Liver (tissue), 3 donors: ENCODE data around the gene DCAF8.

Experiments used
- RAD21 ChIP-seq, 2 donors: IDR thresholded peaks; 2 replicates each; pipeline ENCODE4 v1.6.1; 2016; ENCODE audit warnings: antibody characterized with exemption in 2 of 2, mild to moderate bottlenecking in 2 of 2
- SP1 ChIP-seq: IDR thresholded peaks from 2 replicates; pipeline ENCODE4 v1.6.1; 2018; ENCODE audit warnings: antibody characterized with exemption, mild to moderate bottlenecking
- TF ChIP-seq, protein P1 (sequence below): fragments of 150-350 bp; IDR thresholded peaks from 2 replicates; pipeline ENCODE4 v1.5.1; 2017; ENCODE audit warnings: improper control_type of control experiment, low read depth, low read length; ENCODE audit not compliant: missing input control
- TF ChIP-seq, protein P2 (sequence below): IDR thresholded peaks from 2 replicates; pipeline ENCODE4 v1.6.1; 2016; ENCODE audit warnings: antibody characterized with exemption
- donor health status: healthy.
- donor health status: healthy.

GRCh38 chr1:160192234-160192633 lies 70.1 kb downstream of the DCAF8 start:
- TF ChIP-seq, protein P1, sequence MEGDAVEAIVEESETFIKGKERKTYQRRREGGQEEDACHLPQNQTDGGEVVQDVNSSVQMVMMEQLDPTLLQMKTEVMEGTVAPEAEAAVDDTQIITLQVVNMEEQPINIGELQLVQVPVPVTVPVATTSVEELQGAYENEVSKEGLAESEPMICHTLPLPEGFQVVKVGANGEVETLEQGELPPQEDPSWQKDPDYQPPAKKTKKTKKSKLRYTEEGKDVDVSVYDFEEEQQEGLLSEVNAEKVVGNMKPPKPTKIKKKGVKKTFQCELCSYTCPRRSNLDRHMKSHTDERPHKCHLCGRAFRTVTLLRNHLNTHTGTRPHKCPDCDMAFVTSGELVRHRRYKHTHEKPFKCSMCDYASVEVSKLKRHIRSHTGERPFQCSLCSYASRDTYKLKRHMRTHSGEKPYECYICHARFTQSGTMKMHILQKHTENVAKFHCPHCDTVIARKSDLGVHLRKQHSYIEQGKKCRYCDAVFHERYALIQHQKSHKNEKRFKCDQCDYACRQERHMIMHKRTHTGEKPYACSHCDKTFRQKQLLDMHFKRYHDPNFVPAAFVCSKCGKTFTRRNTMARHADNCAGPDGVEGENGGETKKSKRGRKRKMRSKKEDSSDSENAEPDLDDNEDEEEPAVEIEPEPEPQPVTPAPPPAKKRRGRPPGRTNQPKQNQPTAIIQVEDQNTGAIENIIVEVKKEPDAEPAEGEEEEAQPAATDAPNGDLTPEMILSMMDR = no peak
- TF ChIP-seq RAD21 (IDR thresholded peaks at IDR 0.05) (no peak), SP1 (no peak)
- TF ChIP-seq, protein P2, sequence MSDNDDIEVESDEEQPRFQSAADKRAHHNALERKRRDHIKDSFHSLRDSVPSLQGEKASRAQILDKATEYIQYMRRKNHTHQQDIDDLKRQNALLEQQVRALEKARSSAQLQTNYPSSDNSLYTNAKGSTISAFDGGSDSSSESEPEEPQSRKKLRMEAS = no peak
